Measurements from ENCODE around the gene SEC22C. TPM values are rescaled to one million over a fixed set of nuclear protein-coding genes. Genes with fewer than 3 reads are reported as not detected.

Gene SEC22C
- total RNA-seq, 1 experiment from 2014 or later: 62.4 TPM

GRCh38 chr3:42524751-42525150 is 57.0 kb downstream of the SEC22C start:
- no peak for DNase-seq (ENCODE audit: low read depth, low spot score)
- in situ Hi-C loops (cut with HindIII; ENCODE audit: low pct_unique_long_range_greater_than_20kb, low sequenced_read_pairs): no loop called here

- in situ Hi-C loops (cut with HindIII; ENCODE audit: low pct_unique_long_range_greater_than_20kb, low sequenced_read_pairs): no loop called here
Measured at GRCh38 chr3:42520906-42521305, 60.9 kb downstream of the SEC22C start.

GRCh38 chr3:42520336-42520735 is 61.4 kb downstream of the SEC22C start:
- in situ Hi-C loops (cut with HindIII; ENCODE audit: low pct_unique_long_range_greater_than_20kb, low sequenced_read_pairs): no loop called here

More at GRCh38 chr3:42520906-42521305, 60.9 kb downstream of the SEC22C start:
- no peak for DNase-seq (ENCODE audit: low read depth, low spot score)

GRCh38 chr3:42519568-42519962 is 62.2 kb downstream of the SEC22C start:
- in situ Hi-C loops (cut with HindIII; ENCODE audit: low pct_unique_long_range_greater_than_20kb, low sequenced_read_pairs): no loop called here
- DNase-seq (ENCODE audit: low read depth, low spot score): no peak

More at GRCh38 chr3:42520336-42520735, 61.4 kb downstream of the SEC22C start:
- no peak for DNase-seq (ENCODE audit: low read depth, low spot score)

- peak; percentile 67 for DNase-seq (ENCODE audit: low read depth, low spot score)
- in situ Hi-C loops (cut with HindIII; ENCODE audit: low pct_unique_long_range_greater_than_20kb, low sequenced_read_pairs): no loop called here
Measured at GRCh38 chr3:42518800-42519567, 62.8 kb downstream of the SEC22C start.

GRCh38 chr3:42517117-42517516 is 64.7 kb downstream of the SEC22C start:
- no peak for DNase-seq (ENCODE audit: low read depth, low spot score)
- in situ Hi-C loops (cut with HindIII; ENCODE audit: low pct_unique_long_range_greater_than_20kb, low sequenced_read_pairs): no loop called here

- in situ Hi-C loops (cut with HindIII; ENCODE audit: low pct_unique_long_range_greater_than_20kb, low sequenced_read_pairs): no loop called here
Measured at GRCh38 chr3:42516443-42516842, 65.3 kb downstream of the SEC22C start.

GRCh38 chr3:42515976-42516375 is 65.8 kb downstream of the SEC22C start:
- in situ Hi-C loops (cut with HindIII; ENCODE audit: low pct_unique_long_range_greater_than_20kb, low sequenced_read_pairs): no loop called here
- DNase-seq (ENCODE audit: low read depth, low spot score): no peak

More at GRCh38 chr3:42516443-42516842, 65.3 kb downstream of the SEC22C start:
- no peak for DNase-seq (ENCODE audit: low read depth, low spot score)

GRCh38 chr3:42515391-42515916 is 66.3 kb downstream of the SEC22C start:
- in situ Hi-C loops (cut with HindIII; ENCODE audit: low pct_unique_long_range_greater_than_20kb, low sequenced_read_pairs): no loop called here
- DNase-seq (ENCODE audit: low read depth, low spot score): no peak

GRCh38 chr3:42514876-42515275 is 66.9 kb downstream of the SEC22C start:
- in situ Hi-C loops (cut with HindIII; ENCODE audit: low pct_unique_long_range_greater_than_20kb, low sequenced_read_pairs): no loop called here
- no peak for DNase-seq (ENCODE audit: low read depth, low spot score)

- in situ Hi-C loops (cut with HindIII; ENCODE audit: low pct_unique_long_range_greater_than_20kb, low sequenced_read_pairs): no loop called here
Measured at GRCh38 chr3:42513521-42513920, 68.2 kb downstream of the SEC22C start.

GRCh38 chr3:42513121-42513520 is 68.6 kb downstream of the SEC22C start:
- in situ Hi-C loops (cut with HindIII; ENCODE audit: low pct_unique_long_range_greater_than_20kb, low sequenced_read_pairs): no loop called here
- DNase-seq (ENCODE audit: low read depth, low spot score): no peak

More at GRCh38 chr3:42513521-42513920, 68.2 kb downstream of the SEC22C start:
- DNase-seq (ENCODE audit: low read depth, low spot score): no peak

- no peak for DNase-seq (ENCODE audit: low read depth, low spot score)
- in situ Hi-C loops (cut with HindIII; ENCODE audit: low pct_unique_long_range_greater_than_20kb, low sequenced_read_pairs): no loop called here
Measured at GRCh38 chr3:42511736-42512135, 70.0 kb downstream of the SEC22C start.

- DNase-seq (ENCODE audit: low read depth, low spot score): no peak
- in situ Hi-C loops (cut with HindIII; ENCODE audit: low pct_unique_long_range_greater_than_20kb, low sequenced_read_pairs): no loop called here
Measured at GRCh38 chr3:42511201-42511600, 70.6 kb downstream of the SEC22C start.

- no peak for DNase-seq (ENCODE audit: low read depth, low spot score)
- in situ Hi-C loops (cut with HindIII; ENCODE audit: low pct_unique_long_range_greater_than_20kb, low sequenced_read_pairs): no loop called here
Measured at GRCh38 chr3:42510325-42510724, 71.4 kb downstream of the SEC22C start.

- no peak for DNase-seq (ENCODE audit: low read depth, low spot score)
- in situ Hi-C loops (cut with HindIII; ENCODE audit: low pct_unique_long_range_greater_than_20kb, low sequenced_read_pairs): no loop called here
Measured at GRCh38 chr3:42509111-42509510, 72.7 kb downstream of the SEC22C start.

GRCh38 chr3:42508562-42508961 is 73.2 kb downstream of the SEC22C start:
- in situ Hi-C loops (cut with HindIII; ENCODE audit: low pct_unique_long_range_greater_than_20kb, low sequenced_read_pairs): no loop called here
- DNase-seq (ENCODE audit: low read depth, low spot score): no peak

GRCh38 chr3:42507761-42508335 is 73.9 kb downstream of the SEC22C start:
- DNase-seq (ENCODE audit: low read depth, low spot score): no peak
- in situ Hi-C loops (cut with HindIII; ENCODE audit: low pct_unique_long_range_greater_than_20kb, low sequenced_read_pairs): no loop called here

- in situ Hi-C loops (cut with HindIII; ENCODE audit: low pct_unique_long_range_greater_than_20kb, low sequenced_read_pairs): no loop called here
- no peak for DNase-seq (ENCODE audit: low read depth, low spot score)
Measured at GRCh38 chr3:42507252-42507651, 74.5 kb downstream of the SEC22C start.
